Renal cortical epithelial cell (primary cell): ENCODE measurements around the gene ZBTB20. TPM values are rescaled to one million over a fixed set of nuclear protein-coding genes. Genes with fewer than 3 reads are reported as not detected.
A peak's percentile ranks its signal among the peaks of the same experiment; 100 is the strongest.
"Not testable (repeated sequence)": the region's sequence is repeated elsewhere in the genome, so short reads cannot be mapped to it uniquely, and the experiment has no call there.

Experiments used
- DNase-seq: peaks from one replicate; pipeline ENCODE4 v3.0.0-alpha.2; 2011; ENCODE audit warnings: low read depth
- total RNA-seq: library from RNA; depleted of rRNA; stranded (reverse); fragments of >200 nt; gene quantifications from 2 replicates; pipeline ENCODE4 v1.2.3, GENCODE V29; 2014

Gene ZBTB20
- total RNA-seq, 1 donor from 2014 or later: 64.1 TPM

DNA sequence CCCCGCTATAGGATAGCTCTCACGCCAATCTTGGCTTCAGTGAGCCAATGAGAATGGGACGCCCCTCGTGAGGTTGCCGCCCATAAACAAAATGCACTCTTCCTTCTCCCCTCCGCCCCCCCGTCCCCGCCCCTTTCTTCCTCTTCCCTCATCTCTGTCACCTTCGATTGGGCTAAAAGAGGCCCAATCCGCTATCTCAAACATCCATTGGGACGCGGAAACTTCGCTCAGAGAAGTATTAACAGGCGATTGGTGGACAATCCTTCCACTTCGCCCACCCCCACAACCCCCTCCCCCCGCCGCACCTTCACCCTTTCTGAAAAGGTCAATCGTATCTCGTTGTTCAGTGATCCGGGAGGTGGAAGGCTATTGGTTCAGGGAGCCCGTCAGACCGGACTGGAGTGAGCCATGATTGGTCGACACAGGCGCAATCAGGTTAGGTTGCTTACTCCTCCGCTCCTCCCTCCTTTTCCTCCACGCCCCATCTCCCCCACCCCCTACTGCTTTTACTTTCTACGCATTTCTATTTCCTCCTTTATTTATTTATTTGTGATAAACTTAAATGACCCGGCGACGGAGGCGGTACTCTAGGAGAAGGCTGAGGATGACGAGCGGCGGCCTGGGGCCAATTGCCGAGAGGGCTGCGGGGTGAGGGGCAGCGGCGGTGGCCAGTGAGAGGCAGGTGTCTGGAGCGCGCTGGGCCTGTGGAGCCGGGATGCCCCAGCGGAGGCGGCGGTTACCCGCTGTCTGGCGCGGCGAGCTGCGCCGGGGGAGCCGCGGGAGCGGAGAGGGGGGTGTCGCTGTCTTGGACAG is 447 bp upstream of the ZBTB20 start:
- DNase-seq: peak; percentile 99

DNA sequence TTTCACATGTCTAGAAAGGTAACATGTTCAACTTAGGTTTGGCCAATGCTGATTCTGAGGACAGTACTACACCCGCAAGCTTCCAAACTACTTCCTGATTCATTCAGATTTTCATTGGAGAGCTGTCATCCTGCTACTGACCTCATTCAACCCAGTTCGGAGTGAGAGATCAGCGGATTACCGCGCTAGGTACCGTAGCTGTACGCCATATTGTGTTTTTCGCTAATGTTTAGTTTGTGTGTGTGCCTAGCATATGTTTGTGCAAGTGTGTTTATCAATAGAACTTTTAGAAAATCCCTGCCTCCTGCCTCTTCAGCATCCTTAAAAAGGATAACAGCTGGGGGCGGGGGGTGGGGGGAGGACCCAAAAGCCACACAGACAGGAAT is 1.1 kb downstream of the ZBTB20 start:
- peak; percentile 81 for DNase-seq

DNA sequence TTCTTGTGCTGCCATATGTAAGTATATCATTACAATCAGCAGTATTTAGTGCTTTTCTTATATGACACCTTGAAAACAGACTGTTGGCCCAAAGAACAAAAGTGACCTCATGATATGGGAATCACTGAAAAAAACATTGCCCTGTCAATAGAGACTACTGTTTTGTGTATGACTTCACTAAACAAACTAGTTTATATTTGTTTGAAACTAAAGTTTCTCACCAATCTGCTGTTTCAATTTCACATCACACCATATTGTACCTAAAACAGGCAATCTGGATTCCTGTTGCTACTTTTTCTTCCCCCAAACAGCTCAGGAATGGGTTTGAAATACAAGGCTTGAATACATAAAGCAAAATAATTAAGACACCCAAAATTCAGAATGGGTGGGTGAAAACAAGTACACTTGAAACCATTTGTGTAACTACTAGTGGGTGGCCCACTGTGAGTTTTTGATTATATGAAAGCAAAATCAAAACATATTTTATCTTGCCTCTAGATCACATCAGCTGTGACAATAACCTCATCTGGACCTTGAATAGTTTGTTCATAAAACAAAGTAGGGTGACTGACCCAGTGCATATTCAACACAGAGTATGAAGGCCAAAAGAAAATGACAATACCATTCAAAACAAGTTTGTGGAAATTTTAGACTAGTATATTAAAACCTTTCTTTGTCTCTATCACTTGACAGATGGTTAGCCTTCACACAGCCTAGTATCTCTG is 5.9 kb downstream of the ZBTB20 start:
- no peak for DNase-seq

DNA sequence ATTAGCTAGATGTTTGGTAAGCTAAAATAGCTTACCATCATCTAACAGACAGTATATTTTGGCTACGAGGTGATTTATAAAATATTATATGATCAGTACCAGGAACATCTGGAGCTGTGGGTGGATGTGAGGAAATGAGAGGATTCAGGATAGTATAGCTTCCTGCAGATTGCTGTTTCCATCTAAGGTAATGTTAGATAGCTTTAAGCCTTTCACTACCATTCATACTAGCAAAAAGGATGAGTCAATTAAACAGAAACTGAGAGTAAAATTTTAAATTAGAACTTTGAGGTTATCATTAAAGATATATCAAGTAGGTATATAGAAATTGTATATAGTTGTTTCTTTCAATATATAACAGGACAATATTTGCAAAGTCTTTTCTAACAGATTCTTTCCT is 8.0 kb downstream of the ZBTB20 start:
- no peak for DNase-seq

DNA sequence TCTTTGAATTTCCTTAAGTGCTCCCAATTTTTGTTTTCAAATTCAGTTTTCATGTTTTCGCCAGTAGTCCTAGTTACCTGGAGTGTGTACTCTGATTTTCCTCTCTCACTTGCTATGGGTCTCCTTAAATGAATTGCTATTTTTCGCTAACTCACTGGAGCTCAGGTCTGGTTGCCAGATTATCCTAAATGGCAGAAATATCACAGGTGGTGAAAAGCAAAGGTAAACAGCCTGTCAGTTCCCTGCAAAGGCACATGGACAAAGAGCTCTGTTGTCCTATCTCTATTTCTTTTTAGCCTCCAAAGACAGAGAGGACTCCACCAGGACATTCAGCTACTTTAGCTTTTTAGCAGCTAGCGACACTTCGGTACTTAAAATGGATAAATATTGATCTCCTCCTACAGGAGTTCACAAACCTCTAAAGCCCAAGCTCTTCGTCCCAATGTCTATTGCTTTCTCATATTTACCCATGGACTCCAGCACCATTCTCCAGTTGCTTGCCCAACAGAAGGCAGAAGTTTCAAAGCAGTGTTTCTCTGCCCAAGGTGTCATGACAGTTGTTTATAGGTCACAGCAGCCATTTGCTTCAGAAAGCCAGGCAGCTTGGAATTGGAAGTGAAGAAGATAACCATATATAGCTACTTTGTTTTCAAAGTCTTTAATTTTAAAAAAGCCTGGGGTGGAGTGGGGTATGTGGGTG is 12.3 kb downstream of the ZBTB20 start:
- no peak for DNase-seq

DNA sequence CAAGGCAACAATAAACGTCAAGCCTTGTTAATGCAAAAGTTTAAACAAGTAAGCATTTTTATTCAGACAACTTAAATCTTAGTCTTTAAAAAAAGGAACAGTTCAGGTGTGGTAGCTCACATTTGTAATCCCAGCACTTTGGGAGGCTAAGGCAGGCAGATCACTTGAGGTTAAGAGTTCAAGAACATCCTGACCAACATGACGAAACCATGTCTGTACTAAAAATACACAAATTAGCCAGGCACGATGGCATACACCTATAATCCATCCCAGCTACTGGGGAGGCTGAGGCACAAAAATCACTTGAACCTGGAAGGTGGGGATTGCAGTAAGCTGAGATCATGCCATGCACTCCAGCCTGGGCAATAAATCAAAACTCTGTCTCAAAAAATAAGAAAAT is 19.9 kb downstream of the ZBTB20 start:
- no peak for DNase-seq

DNA sequence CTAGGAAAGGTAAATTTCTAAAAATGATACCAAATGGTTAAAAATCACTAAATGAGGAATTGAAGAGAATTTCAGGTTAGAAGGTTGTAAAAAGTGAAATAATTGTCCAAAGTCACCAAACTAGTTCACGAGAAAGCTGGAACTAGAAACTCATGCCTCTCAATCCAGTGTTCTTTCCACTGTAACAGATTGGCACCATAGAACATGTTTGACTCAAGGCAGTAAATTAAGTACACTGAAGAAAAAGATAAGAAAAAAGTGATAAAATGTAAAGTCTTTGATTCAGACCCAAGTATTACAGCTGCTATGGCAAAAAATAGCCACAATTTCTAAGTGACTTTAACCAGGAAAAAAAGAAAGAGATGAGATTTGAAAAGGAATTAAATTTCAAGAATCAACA is 26.5 kb downstream of the ZBTB20 start:
- DNase-seq: no peak

DNA sequence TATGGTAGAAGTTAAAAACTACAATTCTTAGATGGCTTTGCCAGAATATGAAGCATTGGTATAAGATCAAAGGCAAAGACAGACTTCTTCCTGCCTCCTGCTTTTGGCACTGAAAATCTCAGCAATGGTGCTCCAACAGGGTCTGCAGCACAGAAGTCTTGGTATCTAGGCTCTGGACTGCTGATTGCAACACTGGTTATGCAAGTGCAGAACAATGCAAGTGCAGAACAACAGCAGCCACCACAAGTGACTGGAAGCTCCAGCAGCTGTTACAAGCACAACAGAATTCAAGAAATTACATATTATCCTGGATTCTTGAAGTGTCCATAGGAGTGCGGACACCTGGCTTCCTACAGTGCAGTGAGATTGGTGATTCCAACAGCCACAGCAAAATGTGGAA is 33.7 kb downstream of the ZBTB20 start:
- DNase-seq: peak; percentile 79

DNA sequence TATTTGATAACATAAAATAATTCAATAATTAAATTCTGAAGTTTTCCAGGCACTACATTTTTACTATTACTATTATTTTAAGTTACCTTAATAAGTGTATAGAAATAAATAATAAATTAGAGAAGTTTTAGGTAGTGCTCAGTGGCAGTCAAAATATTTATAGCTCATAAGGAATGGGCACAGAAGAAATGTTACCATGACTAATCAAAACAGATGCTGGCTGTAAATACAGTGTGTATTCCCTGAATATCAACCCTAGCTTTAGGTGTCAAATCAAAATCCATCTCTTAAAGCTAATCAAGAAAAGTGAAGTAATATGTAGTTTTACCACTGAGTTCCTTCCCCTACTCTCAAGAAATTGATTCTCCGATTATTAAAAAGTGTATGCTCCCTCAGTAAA is 35.5 kb downstream of the ZBTB20 start:
- no peak for DNase-seq

DNA sequence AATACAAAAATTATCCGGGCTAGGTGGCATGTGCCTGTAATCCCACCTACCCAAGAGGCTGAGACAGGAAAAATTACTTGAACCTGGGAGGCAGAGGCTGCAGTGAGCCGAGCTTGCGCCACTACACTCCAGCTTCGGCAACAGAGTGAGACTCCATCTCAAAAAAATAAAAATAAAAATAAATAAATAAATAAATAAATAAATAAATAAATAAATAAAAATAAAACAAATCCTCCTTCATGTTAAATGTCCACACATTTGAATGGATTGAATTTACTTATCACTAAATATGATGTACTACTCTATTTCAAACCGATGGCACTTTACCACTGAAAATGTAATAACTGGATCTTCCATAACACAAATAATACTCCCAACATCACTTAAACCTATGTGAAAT is 36.3 kb downstream of the ZBTB20 start:
- no peak for DNase-seq

DNA sequence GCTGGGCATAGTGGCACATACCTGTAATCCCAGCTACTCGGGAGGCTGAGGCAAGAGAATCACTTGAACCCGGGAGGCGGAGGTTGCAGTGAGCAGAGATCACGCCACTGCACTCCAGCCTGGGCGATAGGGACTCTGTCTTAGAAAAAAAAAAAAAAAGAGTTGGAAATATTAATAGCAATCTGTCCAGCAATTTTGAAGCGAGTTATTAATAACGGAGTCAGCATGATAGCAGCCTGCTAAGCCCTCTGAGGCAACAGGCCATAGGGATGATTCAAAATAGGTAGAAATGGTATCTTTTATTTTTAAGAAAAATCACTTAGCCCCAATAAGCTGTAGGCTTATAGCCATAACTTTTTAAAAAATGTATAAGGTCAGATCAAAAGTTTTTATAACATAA is 37.0 kb downstream of the ZBTB20 start:
- DNase-seq: not testable (repeated sequence)

DNA sequence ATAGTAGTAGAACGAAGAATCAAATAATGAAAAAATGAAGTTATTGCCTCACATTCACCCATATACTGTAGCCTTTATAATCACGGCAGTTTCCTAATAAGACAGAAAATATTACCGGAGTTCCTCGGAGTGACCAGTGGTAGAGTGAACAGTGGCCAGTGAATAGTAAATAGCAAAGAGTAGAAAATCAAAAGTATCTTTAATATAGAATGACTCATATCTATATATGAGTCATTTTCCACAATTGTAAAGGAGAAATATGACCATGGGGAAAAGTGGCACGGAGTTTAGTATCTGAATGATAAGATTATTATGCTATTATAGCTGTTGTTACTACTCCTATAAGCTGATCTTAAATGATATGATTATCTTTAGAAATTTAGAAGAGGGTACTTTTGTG is 38.5 kb downstream of the ZBTB20 start:
- DNase-seq: no peak

DNA sequence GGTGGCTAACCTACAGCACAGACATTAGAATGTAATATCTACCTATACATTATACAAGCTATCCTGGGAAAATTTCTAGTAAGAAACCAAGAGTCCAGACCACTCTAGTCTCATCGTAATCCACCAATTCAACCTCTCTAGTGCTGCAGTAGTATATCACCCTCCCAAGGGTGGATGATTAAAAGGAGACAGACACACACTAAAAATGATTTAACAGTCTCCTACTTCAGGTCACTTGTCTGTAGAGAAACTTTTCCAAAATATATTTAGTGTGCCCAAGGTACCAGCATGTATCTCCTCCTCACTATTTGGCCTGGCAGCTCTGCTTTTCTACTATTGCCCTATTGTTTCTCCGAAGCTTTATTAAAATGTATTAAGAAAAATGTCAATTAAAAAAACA is 45.0 kb downstream of the ZBTB20 start:
- no peak for DNase-seq

DNA sequence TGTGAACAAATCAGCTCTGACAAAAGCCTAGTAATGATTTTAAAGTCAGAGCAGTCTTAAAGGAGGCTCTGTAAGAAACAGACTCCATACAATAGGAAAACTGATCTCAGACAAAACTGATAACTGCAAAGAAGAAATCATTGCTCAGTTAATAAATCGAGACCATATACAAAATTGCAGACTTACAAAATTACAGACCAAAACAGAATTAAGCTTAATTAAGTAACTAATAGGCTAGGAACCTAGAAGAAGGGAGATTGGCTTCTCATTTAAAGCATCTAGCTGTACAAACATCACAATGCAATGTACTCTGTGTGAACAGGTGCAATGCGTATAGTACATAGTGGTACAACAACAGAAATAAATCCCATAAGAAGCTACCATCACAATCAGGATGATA is 46.3 kb downstream of the ZBTB20 start:
- no peak for DNase-seq

DNA sequence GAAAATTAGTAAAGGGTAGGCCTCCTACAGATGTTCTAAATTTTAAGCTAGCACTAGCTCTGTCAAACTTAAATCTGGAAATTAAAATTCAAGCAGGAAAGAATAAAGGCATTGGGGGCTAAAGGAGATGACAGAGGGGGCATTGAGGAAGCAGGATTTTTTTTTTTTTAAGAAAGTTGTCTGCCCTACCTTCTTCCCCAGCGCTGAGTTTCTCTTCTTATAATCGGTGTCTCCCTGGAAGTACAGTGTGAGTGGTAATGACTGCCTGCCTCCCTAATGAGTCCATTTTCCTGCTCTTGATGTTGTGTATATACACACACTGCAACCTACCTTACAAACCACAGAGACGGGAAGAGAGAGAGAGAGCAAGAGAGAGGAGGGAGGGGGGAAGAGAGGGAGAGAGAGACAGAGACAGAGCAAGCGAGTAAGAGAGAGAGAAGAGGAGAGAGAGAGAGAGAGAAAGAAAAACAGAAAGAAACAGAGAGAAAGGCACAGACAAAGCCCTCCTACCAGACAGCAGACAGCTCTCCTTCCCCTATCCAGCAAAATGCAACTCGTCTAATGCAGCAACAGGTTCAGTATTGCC is 47.0 kb downstream of the ZBTB20 start:
- peak; percentile 80 for DNase-seq

DNA sequence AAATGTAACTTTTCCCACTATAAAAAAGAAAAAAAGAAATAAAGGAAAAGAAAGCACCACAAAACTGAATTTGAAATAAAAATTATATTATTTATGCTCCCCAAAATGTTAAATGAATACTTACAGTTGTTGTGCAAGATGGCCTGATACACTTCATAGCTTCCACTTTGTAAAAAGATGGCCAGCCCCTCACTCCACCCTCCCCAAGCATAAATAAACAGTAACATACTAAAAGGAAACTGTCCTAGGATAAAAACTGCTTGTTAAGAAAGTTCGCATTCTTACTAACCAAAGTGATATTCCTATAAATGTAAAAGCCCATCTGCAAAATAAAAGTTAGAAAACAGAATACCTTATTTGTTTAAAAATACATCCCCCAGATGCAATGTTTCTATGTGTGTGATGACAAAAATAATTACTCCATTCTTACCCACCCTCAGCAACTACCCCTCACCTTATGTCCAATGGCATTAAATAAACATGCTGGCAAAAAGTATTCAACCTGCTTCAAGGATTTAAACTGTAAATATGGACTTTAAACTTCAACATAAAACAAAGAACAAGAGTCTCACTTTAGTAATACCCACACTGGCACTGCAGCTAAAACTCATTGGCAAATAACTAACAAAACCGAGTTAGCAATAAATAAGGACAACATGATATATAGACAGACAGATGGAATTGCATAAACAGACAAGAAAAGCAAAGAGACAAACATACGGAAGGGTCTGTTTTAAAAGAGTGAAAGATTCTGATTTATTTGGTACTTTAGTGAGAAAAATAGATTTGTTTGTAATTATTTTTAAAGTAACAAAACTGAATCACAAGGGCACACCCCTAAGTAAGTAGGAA is 47.7 kb downstream of the ZBTB20 start:
- DNase-seq: peak; percentile 4

DNA sequence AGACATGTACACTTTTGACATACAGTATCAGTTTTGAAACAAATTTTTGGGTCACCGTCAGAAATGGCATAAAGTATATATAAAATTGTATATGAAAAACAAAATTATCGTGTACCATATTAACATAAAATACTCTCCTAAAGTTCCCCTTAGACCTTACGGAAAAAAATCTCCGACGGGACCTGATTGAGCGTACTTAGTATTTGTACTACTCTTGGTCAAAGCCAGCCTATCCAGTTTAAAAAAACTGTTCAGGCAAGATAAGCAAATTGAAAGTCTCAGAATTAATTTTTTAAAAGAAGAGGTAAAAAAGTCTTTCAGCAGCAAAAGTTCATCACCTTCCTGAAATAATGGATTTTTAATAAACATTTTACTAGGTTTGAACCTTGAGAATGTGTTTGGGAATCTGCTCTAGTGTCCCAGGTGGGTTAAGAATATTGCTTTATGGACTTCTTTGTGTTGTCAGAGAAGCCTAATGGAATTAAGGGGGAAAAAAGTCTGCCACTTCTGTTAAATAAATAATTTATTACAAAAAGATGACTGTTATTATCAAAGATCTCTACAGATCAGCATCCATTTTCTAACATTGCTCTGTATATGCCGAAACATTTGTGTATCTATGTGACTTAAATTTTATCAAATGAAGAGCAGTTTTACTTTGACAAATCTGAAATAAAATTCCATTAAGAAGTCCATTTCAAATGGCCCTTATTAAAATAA is 48.6 kb downstream of the ZBTB20 start:
- no peak for DNase-seq

DNA sequence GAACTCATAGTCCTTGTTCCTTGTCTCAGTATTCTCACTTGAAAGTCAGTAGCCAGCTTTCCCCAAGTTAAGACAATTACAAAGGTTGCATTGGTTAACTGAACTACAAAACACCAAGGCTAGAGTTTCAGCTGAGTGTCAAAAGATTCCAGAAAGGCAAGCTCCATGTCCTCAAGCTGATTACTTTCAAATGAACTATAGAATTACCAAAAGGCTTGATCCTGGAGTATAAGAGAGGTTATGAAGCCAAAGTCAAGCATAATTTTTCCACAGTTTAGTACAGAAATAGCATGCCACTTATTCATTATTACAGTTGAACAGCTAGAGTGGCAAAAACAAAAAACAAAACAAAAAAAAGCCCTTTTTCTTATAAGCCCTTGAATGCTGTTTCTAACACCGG is 51.9 kb downstream of the ZBTB20 start:
- no peak for DNase-seq

DNA sequence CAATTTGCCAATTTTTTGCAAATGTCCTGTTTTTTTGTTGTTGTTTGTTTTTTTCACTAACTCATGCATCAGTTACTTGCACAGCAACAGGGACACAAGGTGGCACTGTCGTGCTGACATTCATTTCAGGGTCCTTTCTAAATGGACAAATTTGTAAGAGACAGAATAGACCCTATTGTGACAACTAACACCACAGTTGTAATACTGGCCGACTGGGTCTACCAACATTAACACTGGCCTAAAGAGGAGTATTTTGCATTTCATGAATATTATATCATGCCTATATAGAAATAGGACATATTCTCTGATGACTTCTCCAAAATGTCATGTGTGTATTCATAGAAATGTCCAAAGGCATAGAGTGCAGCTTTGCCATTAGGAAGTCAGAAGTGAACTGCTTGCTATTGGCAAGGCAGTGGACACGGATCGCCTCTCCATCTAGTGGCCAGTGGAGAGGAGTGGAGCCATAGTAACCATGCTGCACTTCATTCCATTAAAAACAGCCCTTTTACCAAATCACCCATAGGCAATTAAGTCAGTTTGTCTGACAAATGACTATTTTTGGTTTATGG is 54.8 kb downstream of the ZBTB20 start:
- DNase-seq: peak; percentile 61

DNA sequence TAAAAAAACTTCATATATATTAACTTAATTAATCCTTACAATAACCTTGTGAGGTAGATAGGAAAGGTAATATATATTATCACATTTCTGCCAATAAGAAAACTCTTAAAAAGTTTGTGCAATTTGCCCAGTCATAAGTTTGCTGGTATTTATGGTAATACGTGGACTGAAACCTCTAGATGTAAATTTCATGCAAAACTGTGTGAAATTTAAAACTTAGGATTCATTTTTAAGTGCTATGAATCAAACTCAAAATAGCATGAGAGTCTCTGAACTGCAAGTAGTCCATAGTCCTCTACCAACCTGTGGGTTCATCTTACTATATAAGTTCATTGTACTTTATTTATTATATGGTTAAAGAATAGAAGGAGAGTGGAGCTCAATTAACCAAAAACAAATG is 56.4 kb downstream of the ZBTB20 start:
- DNase-seq: no peak
